HCT116 (cell line): ENCODE measurements around the gene HIVEP2.

Source experiments
- CEBPB ChIP-seq: IDR thresholded peaks from 2 replicates; pipeline ENCODE4 v1.6.1; 2012; ENCODE audit warnings: low read depth
- FOSL1 ChIP-seq: IDR thresholded peaks from 2 replicates; pipeline ENCODE4 v1.6.1; 2012; ENCODE audit warnings: low read depth
- TCF7L2 ChIP-seq: IDR thresholded peaks from 2 replicates; pipeline ENCODE4 v1.7.0; 2011; ENCODE audit warnings: borderline replicate concordance, inconsistent platforms; ENCODE audit not compliant: insufficient read depth, insufficient read length; ENCODE audit errors: extremely low read depth

DNA sequence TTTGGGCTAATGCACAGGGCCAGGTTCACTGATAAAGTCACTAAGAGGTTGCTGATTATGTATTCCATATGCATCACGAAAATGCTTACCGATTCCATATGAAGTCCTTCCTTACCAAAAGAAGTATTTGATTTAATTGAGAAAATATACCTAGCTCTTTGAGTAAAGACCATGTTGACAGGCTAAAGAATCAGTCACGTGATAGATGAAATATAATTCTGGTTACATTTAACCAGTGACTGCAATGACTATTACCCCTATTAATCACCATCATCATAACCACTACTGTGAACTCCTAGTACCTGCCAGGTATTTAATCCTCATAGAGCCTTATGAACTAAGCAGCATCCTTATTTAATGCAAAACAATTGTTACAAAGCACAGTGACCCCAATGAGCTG is 110.1 kb downstream of the HIVEP2 start:
- no peak for TF ChIP-seq FOSL1
- TF ChIP-seq CEBPB = no peak
- no peak for TF ChIP-seq TCF7L2
